Urinary bladder (tissue), 4 donors: ENCODE data around the gene TSPEAR. TPM values are rescaled to one million over a fixed set of nuclear protein-coding genes. Genes with fewer than 3 reads are reported as not detected.
"Not testable (repeated sequence)": the region's sequence is repeated elsewhere in the genome, so short reads cannot be mapped to it uniquely, and the experiment has no call there.

Experiments used
- DNase-seq: peaks from one replicate; pipeline ENCODE4 v3.0.0-alpha.2; 2015; ENCODE audit errors: extremely low spot score
- H3K27ac ChIP-seq: one replicate; pipeline ENCODE4 v1.5.1; 2013; ENCODE audit warnings: low read depth, mild to moderate bottlenecking, moderate library complexity
- H3K36me3 ChIP-seq: one replicate; pipeline ENCODE4 v1.6.1; 2013; ENCODE audit warnings: mild to moderate bottlenecking, moderate library complexity; ENCODE audit not compliant: insufficient read depth
- H3K4me1 ChIP-seq: one replicate; pipeline ENCODE4 v1.6.1; 2013; ENCODE audit warnings: mild to moderate bottlenecking, moderate library complexity; ENCODE audit not compliant: insufficient read depth
- H3K4me3 ChIP-seq: one replicate; pipeline ENCODE4 v1.5.1; 2013; ENCODE audit warnings: low read depth, low read length
- WGBS: extraction: QIAGEN DNeasy Blood & Tissue Kit; methylation state at CpG from one replicate; pipeline ENCODE4 v1.1.7; 2013; 5-methylcytosine and 5-hydroxymethylcytosine counted together
- polyA plus RNA-seq: library from polyadenylated mRNA; stranded (reverse); fragments of 200-250 nt; gene quantifications from one replicate; pipeline ENCODE4 v1.2.3, GENCODE V29; 2013
- total RNA-seq: library from RNA; depleted of rRNA; stranded (reverse); fragments of >200 nt; gene quantifications from one replicate; pipeline ENCODE4 v1.2.3, GENCODE V29; 2014
- donor health status: healthy with polysubstance abuse.
- donor health status: healthy.

Gene TSPEAR
- total and polyA plus RNA-seq, 2 donors, result 0.03 to 0.21 TPM

DNA sequence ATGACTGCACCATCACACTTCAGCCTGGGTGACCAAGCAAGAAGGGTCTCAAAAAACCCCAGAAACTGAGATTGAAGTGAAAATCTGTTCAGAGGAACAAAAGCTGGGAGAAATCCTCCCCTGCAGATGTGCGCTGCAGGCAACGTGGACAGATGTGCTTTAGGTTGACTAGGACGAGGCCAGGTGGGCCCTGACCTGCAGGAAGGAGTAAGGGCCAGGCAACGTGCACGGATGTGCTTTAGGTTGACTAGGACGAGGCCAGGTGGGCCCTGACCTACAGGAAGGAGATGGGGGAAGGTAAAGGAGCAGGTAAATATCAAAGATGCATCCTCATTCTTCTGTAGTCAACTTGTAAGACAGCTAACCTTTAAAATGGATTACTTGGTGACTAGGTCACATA, 26.9 kb downstream of the TSPEAR start:
- DNase-seq, result no peak
- no peaks in the 10 kb centered on the region for H3K36me3 ChIP-seq
- WGBS, result 76% methylated on average over 6 of the region's 6 CpGs

DNA sequence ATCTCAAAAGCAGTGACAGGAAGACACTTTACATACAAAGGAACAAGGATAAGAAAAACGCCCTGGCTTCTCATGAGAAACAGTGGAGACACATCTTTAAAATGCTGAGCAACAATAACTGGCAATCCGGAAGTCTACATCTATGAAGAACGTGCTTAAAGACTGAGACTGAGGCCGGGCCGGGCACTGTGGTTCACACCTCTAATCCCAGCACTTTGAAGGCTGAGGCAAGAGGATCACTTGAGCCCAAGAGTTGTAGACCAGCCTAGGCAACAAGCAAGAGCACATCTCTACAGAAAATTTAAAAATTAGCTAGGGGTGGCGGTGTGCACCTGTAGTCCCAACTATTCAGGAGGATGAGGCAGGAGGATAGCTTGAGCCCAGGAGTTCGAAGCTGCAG, 27.3 kb downstream of the TSPEAR start:
- DNase-seq, result no peak
- WGBS, result 75% methylated on average over 7 of the region's 7 CpGs
- no peaks in the 10 kb centered on the region for H3K4me1 ChIP-seq

More for the DNA sequence above, 26.9 kb downstream of the TSPEAR start:
- Histone ChIP-seq H3K4me3 (no peak overlapping the region), H3K4me1 (no peaks in the 10 kb centered on the region), H3K27ac (no peak overlapping the region)

DNA sequence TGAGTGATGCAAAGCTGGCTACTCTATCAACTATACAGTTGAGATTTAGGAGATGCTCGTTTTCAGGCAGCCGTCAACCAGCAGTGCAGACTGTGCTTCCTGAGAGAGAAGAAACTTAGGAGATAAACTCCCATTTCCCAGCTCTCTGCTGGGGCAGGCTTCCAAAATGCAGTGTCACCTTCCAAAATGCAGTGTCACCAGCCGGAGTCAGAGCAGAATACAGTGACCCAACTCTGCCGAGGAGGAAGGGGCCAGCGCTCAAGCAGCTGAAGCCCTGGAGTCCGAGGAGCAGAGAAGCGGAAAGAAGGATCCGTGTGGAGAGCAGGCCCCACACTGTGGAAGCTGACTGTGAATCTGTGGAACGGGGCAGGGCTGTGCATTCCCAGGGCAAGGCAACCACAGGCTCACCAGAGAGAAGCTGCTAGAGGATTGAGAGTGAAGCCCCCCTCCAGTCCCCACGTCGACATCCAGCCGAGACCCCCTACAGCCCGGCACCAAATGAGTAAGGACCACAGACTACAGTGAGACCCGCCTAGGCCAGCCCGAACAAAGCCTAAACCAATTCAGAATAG, 28.7 kb downstream of the TSPEAR start:
- WGBS, result 76% methylated on average over 15 of the region's 15 CpGs
- Histone ChIP-seq H3K4me1 (no peaks in the 10 kb centered on the region), H3K27ac (no peak overlapping the region), H3K36me3 (no peaks in the 10 kb centered on the region), H3K4me3 (no peak overlapping the region)
- DNase-seq, result no peak

More for the DNA sequence above, 27.3 kb downstream of the TSPEAR start:
- H3K27ac ChIP-seq, result no peak overlapping the region
- H3K36me3 ChIP-seq, result no peaks in the 10 kb centered on the region
- H3K4me3 ChIP-seq, result no peak overlapping the region

DNA sequence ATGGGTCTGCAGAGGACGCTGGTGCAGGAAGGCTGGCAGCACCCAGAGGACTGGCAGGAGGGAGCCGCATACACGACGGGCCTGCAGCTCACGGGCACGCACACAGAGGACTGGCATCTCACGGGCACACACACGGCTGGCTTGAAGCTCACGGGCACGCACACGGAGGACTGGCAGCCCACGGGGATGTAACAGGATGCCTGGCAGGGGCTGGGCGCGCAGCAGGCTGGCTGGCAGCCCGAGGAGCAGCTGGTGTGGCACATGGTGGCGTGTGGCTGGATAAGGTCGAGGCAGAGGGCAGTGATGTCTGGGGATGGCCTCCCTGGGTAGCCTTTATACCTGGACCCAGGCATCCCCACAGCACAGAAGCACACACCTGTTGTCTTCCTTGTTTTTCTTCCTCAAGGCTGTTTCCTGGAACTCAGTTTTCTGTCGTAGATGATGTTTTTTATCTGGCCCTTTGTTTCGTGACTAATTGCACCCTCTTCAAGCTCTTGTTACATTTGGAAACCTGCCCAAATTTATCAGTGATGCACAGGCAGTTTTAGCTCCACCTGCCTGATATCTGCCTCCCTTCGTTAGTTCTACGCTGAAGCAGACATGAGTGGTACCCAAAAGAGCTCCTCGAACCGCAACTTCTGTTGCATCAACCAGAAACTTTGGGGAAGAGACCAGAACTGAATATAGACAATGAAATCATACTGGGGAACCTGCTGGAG, 29.4 kb downstream of the TSPEAR start, which contains the start of gene KRTAP12-1:
TSS of gene KRTAP12-1 (minus strand) at position 303 of the 719 bp plus-strand sequence. CDS start at position 263, 40 bp downstream.
- 75% methylated on average over 23 of the region's 23 CpGs for WGBS
- no peak within 1 kb of the TSS for H3K27ac ChIP-seq
- H3K4me1 ChIP-seq, result no peaks in the 10 kb centered on the region
- DNase-seq, result no peak
- no peak within 1 kb of the TSS for H3K4me3 ChIP-seq
- no peaks in the 10 kb centered on the region for H3K36me3 ChIP-seq

DNA sequence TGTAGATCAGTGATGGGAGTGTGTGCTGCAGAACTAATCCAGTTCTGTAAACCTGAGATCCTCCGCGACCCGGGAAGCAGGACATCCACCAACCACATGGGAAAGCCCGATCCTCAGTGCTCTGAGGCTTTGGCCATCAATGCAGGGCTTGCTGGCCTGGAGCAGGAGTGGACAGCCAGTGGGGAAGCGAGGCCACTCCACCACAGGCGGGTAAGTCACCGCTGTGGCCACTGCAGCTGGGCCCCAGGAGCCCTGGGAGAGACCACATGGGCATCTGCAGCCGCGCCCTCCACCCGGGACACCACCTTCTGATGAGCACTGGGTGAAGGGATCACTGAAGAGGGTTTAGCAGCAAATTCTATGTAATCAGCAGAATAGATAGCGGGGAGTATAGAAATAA, 30.2 kb downstream of the TSPEAR start:
- Histone ChIP-seq H3K36me3 (no peaks in the 10 kb centered on the region), H3K27ac (no peak overlapping the region), H3K4me3 (no peak overlapping the region), H3K4me1 (no peaks in the 10 kb centered on the region)
- no peak for DNase-seq
- 80% methylated on average over 11 of the region's 11 CpGs for WGBS

DNA sequence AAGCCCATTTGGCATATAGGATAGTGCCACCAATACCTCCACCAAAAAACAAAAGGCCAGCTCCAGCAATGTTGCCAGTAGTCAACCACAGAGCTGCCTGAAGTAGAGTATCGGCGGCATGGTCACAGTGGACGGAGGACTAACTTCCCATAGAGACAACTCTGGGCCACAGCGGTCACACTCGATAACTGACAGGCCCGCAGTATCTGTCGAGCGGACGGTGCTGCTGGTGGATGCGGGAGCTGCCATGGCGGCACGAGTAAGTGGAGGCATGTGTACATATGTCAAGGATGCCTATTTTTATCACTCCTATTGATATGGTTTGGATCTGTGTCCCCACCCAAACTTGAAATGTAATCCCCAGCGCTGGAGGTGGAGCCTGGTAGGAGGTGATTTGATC, 33.5 kb downstream of the TSPEAR start:
- no peaks in the 10 kb centered on the region for H3K36me3 ChIP-seq
- 95% methylated on average over 13 of the region's 13 CpGs for WGBS
- no peak overlapping the region for H3K4me3 ChIP-seq
- no peak for DNase-seq
- no peaks in the 10 kb centered on the region for H3K4me1 ChIP-seq
- no peak overlapping the region for H3K27ac ChIP-seq

DNA sequence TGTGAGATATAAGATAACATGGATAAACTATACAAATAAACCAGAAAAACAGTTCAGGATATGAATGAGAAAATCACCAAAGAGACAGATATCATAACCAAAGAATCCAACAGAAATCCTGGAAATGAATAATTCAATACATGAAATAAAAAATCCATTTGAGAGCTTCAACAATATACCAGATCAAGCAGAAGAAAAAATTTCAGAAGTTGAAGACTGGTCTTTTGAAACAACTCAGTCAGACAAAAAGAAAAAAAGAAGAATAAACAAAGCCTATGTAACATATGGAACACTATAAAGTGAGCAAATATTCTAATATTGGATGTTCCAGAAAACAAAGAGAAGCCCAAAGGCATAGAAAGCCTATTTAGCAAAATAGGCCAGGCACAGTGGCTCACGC, 39.5 kb downstream of the TSPEAR start:
- Histone ChIP-seq H3K36me3 (no peaks in the 10 kb centered on the region), H3K4me1 (no peaks in the 10 kb centered on the region), H3K27ac (no peak overlapping the region), H3K4me3 (no peak overlapping the region)
- DNase-seq, result no peak
- WGBS, result 100% methylated on average over 1 of the region's 1 CpG

DNA sequence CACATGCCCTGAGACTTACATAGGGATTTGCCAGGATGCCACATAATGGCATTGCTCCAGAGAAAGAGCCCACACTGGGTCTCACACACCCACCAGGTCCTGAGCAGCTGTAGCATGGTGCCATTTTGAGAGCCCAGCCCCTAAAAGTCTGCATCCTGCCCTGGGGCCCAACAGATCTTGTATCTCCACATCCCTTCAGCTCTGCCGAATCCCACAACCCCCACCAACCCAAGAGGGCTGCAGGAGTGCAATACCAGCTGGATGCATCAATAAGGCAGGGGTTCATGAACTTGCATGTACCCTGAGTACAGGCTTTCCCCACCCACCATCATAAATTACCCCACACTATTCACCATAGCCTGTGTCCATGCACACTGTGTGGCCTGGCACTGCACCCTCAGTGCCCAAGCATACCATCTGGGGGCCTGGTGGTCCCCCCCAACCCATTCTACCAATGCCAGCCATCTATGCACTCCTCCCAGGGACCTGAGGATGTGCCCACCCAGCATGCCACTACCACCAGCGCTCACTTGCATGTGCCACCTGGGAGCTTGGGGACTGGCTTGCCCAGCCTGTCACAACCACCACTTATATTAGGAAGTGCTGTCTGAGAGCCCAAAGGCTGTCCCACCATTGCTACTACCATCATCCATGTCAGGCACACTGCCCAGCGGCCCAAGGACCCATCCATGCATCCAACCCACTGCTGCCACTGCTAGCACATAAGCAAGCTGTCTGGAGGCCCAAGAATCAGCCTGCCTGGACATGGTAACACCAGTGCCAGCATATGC, 40.5 kb downstream of the TSPEAR start:
- DNase-seq, result no peak
- no peaks in the 10 kb centered on the region for H3K4me1 ChIP-seq
- whole genome bisulfite sequencing, result 72% methylated on average over 3 of the region's 3 CpGs

DNA sequence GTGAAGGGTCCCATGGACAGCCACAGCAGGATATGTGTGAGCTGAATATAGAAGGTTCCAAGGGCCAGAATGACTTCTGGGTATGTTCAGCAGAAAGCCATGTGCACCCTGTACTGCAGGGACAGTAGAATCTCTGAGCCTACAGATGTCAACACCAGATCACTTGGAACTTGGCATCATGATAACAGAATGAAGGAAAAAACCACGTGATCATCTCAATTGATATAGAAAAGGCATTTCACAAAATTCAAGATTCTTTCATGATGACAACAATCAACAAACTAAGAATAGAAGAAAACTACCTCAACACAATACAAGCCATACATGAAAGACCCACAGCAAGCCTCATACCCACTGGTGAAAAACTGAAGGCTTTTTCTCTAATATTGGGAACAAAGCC, 43.8 kb downstream of the TSPEAR start:
- no peaks in the 10 kb centered on the region for H3K36me3 ChIP-seq

More for the DNA sequence above, 40.5 kb downstream of the TSPEAR start:
- Histone ChIP-seq H3K27ac (no peak overlapping the region), H3K4me3 (no peak overlapping the region), H3K36me3 (no peaks in the 10 kb centered on the region)

DNA sequence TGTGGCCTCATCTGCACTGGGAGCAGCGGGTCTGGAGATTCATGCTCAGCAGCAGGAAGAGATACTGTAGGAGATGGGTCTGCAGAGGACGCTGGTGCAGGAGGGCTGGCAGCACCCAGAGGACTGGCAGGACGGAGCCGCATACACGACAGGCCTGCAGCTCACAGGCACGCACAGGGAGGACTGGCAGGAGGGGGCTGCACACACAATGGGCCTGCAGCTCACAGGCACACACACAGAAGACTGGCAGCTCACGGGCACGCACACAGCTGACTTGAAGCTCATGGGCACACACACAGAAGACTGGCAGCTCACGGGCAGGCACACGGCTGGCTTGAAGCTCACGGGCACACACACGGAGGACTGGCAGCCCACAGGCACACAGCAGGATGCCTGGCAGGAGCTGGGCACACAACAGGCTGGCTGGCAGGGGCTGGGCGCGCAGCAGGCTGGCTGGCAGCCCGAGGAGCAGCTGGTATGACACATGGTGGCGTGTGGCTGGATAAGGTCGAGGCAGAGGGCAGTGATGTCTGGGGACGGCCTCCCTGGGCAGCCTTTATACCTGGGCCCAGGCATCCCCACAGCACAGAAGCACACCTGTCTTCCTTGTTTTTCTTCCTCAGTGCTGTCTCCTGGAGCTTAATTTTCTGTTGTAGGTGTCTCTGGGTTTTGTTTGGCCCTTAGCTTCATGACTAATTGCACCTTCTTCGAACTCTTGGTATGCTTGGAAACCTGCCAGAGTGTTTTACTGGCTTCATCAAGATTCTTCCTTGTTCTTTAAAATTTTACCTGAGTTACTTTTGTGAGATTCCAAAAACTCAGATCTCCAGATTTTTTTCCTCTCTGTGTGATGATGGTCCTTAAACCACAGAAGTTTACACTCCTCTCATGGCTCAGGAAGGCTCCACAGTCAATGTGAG, 44.7 kb downstream of the TSPEAR start, which contains the start of gene KRTAP12-2:
TSS of gene KRTAP12-2 (minus strand) at position 527 of the 920 bp plus-strand sequence. CDS start at position 486, 41 bp downstream.
- H3K4me3 ChIP-seq, result no peak within 1 kb of the TSS
- no peak within 1 kb of the TSS for H3K27ac ChIP-seq
- WGBS, result 73% methylated on average over 19 of the region's 19 CpGs
- H3K36me3 ChIP-seq, result no peaks in the 10 kb centered on the region
- DNase-seq, result no peak
- H3K4me1 ChIP-seq, result no peaks in the 10 kb centered on the region

More for the DNA sequence above, 43.8 kb downstream of the TSPEAR start:
- no peak overlapping the region for H3K4me3 ChIP-seq
- no peak overlapping the region for H3K27ac ChIP-seq
- WGBS, result 76% methylated on average over 1 of the region's 1 CpG
- DNase-seq, result no peak
- H3K4me1 ChIP-seq, result no peaks in the 10 kb centered on the region

DNA sequence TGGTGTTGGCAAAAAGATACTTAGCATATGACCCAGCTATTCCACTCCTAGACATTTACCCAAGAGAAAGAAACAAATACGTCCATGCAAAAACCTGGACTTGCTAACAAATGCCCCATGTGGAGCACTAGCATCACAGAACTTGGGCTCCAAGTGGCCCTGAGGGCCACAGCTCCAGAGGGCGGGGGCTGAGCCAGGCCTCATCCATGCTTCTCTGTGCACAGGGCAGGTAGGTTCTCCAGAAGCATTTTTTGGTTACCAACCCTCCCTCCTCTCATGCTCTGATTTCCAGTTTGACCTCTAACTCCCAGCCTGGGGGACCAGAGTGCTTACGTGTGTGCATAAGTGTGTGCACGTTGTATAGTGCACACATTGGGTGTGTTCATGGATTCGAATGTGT, 46.7 kb downstream of the TSPEAR start:
- H3K36me3 ChIP-seq, result no peaks in the 10 kb centered on the region
- no peaks in the 10 kb centered on the region for H3K4me1 ChIP-seq
- no peak overlapping the region for H3K4me3 ChIP-seq
- WGBS, result 83% methylated on average over 5 of the region's 5 CpGs
- DNase-seq, result no peak
- no peak overlapping the region for H3K27ac ChIP-seq

DNA sequence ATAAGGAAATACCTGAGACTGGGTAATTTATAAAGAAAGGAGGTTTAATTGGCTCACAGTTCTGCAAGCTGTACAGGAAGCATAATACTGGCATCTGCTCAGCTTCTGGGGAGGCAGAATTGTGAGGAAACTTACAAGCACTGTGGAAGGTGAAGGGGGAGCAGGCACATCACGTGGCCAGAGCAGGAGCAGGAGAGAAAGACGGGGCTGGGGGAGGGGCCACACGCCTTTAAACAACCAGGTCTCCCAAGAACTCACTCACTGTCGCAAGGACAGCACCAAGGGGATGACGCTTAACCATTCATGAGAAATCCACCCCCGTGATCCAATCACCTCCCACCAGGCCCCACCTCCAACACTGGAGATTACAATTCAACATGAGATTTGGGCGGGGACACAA, 49.8 kb downstream of the TSPEAR start:
- not testable (repeated sequence) for H3K36me3 ChIP-seq, H3K4me3 ChIP-seq, H3K27ac ChIP-seq, H3K4me1 ChIP-seq, DNase-seq
- WGBS, result 44% methylated on average over 7 of the region's 7 CpGs
